H1 (cell line): ENCODE measurements around the gene TMEM245. TPM values are rescaled to one million over a fixed set of nuclear protein-coding genes. Genes with fewer than 3 reads are reported as not detected.

ENCODE experiments used
- CBX8 ChIP-seq: fragments of 300-800, 300-1000 bp; sonication (generic); IDR thresholded peaks from 2 replicates; pipeline ENCODE4 v1.7.1; 2016; ENCODE audit warnings: low read depth, low read length, borderline replicate concordance
- CTBP2 ChIP-seq: IDR thresholded peaks from 2 replicates; pipeline ENCODE4 v1.7.0; 2011; ENCODE audit warnings: borderline replicate concordance, mild to moderate bottlenecking, moderate library complexity, mixed read lengths, low read length; ENCODE audit not compliant: insufficient read depth, insufficient read length
- POLR2AphosphoS5 ChIP-seq: IDR thresholded peaks from 2 replicates; pipeline ENCODE4 v1.6.1; 2011; ENCODE audit warnings: low read depth, low read length
- SIN3A ChIP-seq, 2 experiments: IDR thresholded peaks in 1 of 2; conservative IDR thresholded peaks in 1 of 2; 2 replicates each; pipeline ENCODE4 v1.6.1; 2011 to 2012; ENCODE audit warnings: low read length in 2 of 2, improper control_type of control experiment in 1 of 2, low read depth in 1 of 2, mild to moderate bottlenecking in 1 of 2
- TAF1 ChIP-seq: IDR thresholded peaks from 2 replicates; pipeline ENCODE4 v1.6.1; 2011; ENCODE audit warnings: mild to moderate bottlenecking, low read depth, low read length
- polyA plus RNA-seq, 7 experiments: library from polyadenylated mRNA; depleted of rRNA in 3 of 7; stranded (reverse) in 5 of 7; unstranded in 2 of 7; fragments of >200 nt in 5 of 7; fragments of 200-250 nt in 2 of 7; gene quantifications; 1 replicate in 5 of 7; 2 replicates in 1 of 7; 4 replicates in 1 of 7; pipeline versions ENCODE4 v1.2.1 to v1.2.3, GENCODE V29; 2011 to 2013; ENCODE audit warnings: missing spikeins in 2 of 7, mixed read lengths in 2 of 7
- total RNA-seq: library from RNA; stranded (reverse); fragmentation: NEBNext Ultra II Directional; extraction: Animal tissue kit (Norgen Biotek cat#: 25700); gene quantifications from 2 replicates; pipeline ENCODE4 v1.2.1, GENCODE V29; 2021
- TF ChIP-seq, protein P1 (sequence below): IDR thresholded peaks from 2 replicates; pipeline ENCODE4 v1.6.1; 2011; ENCODE audit warnings: low read depth, mild to moderate bottlenecking, low read length; ENCODE audit not compliant: insufficient read depth

Gene TMEM245
- total and polyA plus RNA-seq, 2 of the 8 experiments (the other 6 are each of a cell fraction or from before 2014, with no cell fraction given) = 44.3 to 45.8 TPM

DNA sequence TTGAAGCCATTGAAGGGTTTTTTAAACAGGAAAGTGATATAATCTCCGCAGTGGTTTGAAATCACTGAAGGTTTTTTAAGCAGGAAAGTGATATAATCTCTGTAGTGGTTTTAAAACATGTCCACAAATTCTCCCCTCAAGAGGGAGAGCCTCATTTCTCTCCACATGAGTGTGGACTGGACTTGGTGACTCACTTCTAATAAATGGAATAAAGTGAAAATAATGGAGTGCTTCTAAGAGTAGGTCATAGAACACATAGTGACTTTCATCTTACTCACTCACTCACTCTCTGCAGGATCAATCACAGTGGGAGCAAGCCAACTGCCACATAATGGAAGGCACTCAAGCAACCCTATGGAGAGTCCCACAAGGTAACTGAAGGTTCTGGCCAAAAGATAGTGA, 118.5 kb downstream of the TMEM245 start (continued):
- TF ChIP-seq, protein P1, sequence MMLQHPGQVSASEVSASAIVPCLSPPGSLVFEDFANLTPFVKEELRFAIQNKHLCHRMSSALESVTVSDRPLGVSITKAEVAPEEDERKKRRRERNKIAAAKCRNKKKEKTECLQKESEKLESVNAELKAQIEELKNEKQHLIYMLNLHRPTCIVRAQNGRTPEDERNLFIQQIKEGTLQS = no peak
- TF ChIP-seq CBX8 (no peak), POLR2AphosphoS5 (no peak), SIN3A (conservative IDR thresholded peaks at IDR 0.05 in 1 of 2, IDR thresholded peaks at IDR 0.05 in 1 of 2; ENCODE audit: low read depth in 1 of 2, low read length in 2 of 2) (no peak), TAF1 (no peak), CTBP2 (no peak)
